HUES48 (cell line): ENCODE results near the gene C2CD3.

Experiments used
- H3K27ac ChIP-seq: one replicate; pipeline ENCODE4 v1.7.0; 2013; ENCODE audit warnings: low read depth, low read length, inconsistent platforms
- H3K27me3 ChIP-seq: 2 replicates; pipeline ENCODE4 v1.6.1; 2013; ENCODE audit warnings: mild to moderate bottlenecking, low read length; ENCODE audit not compliant: control insufficient read depth, insufficient read depth
- H3K36me3 ChIP-seq: 2 replicates; pipeline ENCODE4 v1.6.1; 2013; ENCODE audit warnings: low read length; ENCODE audit not compliant: control insufficient read depth, insufficient read depth
- H3K4me1 ChIP-seq: 2 replicates; pipeline ENCODE4 v1.6.1; 2013; ENCODE audit warnings: mild to moderate bottlenecking, low read length; ENCODE audit not compliant: control insufficient read depth, insufficient read depth
- H3K4me3 ChIP-seq: 2 replicates; pipeline ENCODE4 v1.5.1; 2013; ENCODE audit warnings: mild to moderate bottlenecking, low read depth, low read length
- H3K9ac ChIP-seq: 2 replicates; pipeline ENCODE4 v1.6.1; 2013; ENCODE audit warnings: mild to moderate bottlenecking, low read depth, low read length, moderate library complexity
- H3K9me3 ChIP-seq: 2 replicates; pipeline ENCODE4 v1.6.1; 2013; ENCODE audit warnings: low read length; ENCODE audit not compliant: control insufficient read depth, insufficient read depth

The C2CD3 gene, protein sequence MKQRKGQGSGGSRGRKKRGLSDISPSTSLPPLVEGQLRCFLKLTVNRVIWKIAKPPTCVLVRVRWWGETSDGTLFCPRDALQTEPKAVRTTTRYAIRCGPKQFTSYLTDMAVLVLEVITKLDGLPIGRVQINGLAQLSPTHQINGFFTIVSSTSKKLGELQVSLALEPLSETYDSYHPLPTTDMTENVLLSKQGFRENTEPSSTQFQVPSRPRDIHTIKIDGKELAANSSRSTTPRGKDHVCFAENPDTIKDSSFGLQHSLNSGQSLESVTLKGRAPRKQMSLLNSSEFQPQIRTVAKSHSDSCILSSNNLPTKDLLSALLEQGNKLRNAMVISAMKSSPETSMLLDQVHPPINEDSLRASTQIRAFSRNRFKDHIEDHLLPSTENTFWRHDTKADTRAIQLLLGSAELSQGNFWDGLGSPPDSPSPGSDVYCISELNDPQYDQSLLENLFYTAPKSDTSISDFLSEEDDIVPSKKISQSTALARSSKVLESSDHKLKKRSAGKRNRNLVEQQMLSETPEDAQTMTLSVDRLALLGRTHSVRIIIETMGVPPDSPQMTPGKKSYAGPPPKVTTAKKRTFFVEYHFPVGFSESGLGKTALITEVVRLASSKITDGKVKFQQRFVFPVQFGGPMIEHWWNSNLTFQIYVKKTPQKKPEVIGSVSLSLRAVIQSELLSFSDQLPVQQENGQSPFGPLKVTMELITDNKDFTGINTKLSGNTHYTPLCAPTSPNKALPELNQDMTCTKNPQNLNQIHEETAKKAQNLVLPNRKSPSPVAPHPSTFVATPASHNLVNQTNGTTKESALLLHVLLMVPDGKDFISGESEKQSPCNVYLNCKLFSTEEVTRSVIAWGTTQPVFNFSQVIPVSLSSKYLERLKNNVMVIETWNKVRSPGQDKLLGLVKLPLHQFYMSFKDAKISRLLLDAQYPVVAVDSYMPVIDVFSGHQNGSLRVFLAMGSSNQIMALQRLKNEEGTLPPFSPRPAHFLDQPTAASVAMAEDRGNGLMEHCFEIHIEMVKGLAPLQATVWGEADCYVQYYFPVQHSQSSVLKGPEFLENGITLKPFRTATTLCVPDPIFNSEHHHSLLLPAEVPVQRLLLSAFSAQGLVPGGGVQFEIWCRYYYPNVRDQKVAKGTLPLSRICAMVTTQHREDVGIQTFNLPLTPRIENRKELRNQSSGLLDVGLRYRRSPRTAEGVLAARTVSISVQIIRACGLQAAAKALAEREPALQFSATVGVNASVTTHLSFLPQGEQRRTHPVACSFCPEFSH (N-terminal part only)

DNA sequence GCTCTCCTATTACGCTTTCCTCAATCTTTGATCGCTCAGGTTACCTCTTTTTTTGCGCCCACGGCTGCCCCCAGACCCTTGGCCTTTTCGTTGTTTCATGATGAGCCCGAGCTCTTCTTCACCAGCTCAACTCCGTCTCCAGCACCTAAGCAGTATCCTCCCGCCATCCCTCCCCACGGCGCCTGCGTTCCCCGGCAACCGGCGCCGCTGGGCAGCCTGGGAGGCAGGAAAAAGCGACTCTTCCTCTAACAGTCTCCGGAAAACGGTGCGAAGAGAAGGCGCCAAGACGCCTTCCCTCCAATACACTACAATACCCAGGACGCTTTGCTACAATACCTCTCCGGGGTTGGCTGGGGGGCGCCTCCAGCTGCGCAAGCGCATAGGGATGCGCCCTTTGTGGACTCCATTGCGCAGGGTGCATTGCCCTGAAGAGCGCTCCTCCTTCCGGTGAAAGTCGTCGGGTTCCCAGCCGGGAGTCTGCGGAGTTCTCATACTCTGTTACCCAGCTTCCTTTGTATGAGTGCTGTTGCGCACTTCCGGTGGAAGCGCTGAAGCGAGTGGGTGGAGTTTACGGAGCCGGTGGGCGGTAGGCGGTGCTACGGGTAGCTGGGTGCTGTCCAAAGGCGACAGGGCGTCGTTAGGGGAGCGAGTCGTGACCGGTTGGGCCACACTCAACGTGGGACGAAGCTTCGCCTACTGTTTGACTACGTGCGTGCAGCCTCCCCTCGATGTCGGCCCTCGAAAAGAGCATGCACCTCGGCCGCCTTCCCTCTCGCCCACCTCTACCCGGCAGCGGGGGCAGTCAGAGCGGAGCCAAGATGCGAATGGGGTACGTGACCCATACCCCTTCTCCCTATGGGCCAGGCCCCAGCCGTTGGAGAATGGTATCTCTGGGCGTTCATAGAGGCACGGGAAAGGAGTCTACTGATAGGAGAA lies at the start of gene C2CD3, which contains the start of gene PPME1:
TSS of gene C2CD3 (minus strand) at position 309 of the 936 bp plus-strand sequence. CDS start at position 99, 210 bp downstream.
TSS of gene PPME1 (plus strand) at position 596 of the 936 bp plus-strand sequence. CDS start at position 729, 133 bp downstream.
- H3K27ac ChIP-seq, result peak within 1 kb of the TSS; percentile 81
- H3K36me3 ChIP-seq, result peaks cover 25% of the 10 kb centered on the region
- H3K4me1 ChIP-seq, result peaks cover 15% of the 10 kb centered on the region
- H3K9me3 ChIP-seq, result no peaks in the 10 kb centered on the region
- peak within 1 kb of the TSS; percentile 93 for H3K4me3 ChIP-seq
- H3K9ac ChIP-seq, result peak within 1 kb of the TSS; percentile 78; the same call in 1 of the 2 replicates
- no peaks in the 10 kb centered on the region for H3K27me3 ChIP-seq

DNA sequence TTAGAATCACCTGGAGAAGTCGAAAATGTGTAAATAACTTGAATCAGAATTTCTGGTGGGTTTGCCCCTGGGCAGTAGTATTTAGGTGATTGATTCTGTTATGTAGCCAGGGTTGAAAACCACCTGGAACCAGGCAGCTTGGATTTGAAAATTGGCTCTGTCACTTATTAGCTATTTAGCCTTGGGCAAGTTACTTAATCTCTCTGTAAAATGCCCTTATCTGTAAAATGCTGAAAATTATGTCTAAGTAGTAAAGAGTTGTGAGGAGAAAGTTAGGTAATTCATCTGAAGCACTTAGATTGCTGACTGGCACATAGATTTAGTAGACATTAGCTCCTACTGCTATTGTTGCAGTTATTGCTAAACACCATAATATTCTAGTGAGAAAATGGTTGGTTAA lies 49.6 kb upstream of the C2CD3 start:
- H3K27ac ChIP-seq, result no peak overlapping the region
- no peaks in the 10 kb centered on the region; the same call in 1 of the 2 replicates for H3K4me1 ChIP-seq
- H3K4me3 ChIP-seq, result no peak overlapping the region
- H3K9ac ChIP-seq, result no peak overlapping the region
- H3K27me3 ChIP-seq, result no peaks in the 10 kb centered on the region
- 0 out of 2 replicates have a peak, but pooled peaks cover 2% of the 10 kb centered on the region for H3K36me3 ChIP-seq
- H3K9me3 ChIP-seq, result no peaks in the 10 kb centered on the region

DNA sequence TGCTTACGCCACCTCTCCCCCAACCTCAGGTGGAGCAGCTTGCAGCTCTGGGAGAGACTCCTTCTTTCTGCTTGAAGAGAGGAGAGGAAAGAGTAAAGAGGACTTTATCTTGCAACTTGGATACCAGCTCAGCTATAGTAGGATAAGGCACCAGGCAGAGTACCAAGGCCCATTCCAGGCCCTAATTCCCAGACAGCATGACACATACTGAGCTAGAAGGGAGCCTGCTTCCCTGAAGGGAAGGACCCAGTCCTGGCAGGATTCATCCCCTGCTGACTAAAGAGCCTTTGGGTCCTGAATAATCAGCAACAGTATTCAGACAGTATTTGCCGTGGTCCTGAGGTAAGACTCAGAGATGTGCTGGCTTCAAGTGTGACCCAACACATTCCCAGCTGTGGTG lies 41.7 kb upstream of the C2CD3 start:
- Histone ChIP-seq H3K27ac (no peak overlapping the region), H3K4me3 (no peak overlapping the region), H3K9ac (no peak overlapping the region), H3K9me3 (no peaks in the 10 kb centered on the region), H3K4me1 (no peaks in the 10 kb centered on the region), H3K27me3 (no peaks in the 10 kb centered on the region), H3K36me3 (peaks cover 22% of the 10 kb centered on the region)

DNA sequence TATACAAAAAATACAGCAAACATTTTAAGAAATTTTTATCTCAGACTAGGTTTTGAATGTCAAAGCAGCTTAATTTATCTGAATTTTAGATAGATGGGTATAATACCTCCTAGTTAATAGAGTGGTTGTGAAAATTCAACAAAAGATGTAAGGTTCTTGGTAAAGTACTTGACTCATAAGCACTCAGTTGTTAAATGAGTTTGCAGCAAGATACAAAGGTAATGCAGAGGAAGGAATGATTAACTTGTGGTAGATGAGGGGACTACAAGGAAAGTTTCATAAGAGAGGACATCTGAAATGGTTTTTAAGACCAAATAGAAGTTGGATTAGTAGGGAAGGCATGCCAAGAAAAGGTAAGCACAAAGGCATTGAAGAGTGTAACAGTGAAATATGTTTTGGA lies 37.7 kb upstream of the C2CD3 start:
- Histone ChIP-seq H3K27ac (no peak overlapping the region), H3K9ac (no peak overlapping the region), H3K27me3 (no peaks in the 10 kb centered on the region), H3K4me1 (no peaks in the 10 kb centered on the region), H3K36me3 (peaks cover 51% of the 10 kb centered on the region), H3K9me3 (no peaks in the 10 kb centered on the region), H3K4me3 (no peak overlapping the region)

DNA sequence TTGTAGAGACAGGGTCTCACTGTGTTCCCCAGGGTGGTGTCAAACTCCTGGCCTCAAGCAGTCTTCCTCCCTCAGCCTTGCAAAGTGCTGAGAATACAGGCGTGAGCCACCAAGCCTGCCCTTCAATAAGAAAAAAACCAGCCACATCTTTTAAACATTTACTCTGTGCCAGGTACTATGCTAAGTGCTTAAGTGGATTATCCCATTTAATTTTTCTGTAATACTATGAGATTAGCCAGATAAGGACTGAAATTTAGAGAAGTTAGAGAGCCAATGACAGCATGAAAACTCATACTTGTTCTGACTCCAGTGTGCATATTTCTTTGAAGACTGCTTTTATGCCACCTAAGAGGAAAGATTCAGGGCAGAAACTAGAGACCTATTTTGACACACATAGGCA lies 35.9 kb upstream of the C2CD3 start:
- peaks cover 51% of the 10 kb centered on the region for H3K36me3 ChIP-seq
- no peaks in the 10 kb centered on the region for H3K27me3 ChIP-seq
- no peaks in the 10 kb centered on the region for H3K9me3 ChIP-seq
- H3K4me3 ChIP-seq, result no peak overlapping the region
- no peaks in the 10 kb centered on the region for H3K4me1 ChIP-seq
- H3K9ac ChIP-seq, result no peak overlapping the region
- no peak overlapping the region for H3K27ac ChIP-seq

DNA sequence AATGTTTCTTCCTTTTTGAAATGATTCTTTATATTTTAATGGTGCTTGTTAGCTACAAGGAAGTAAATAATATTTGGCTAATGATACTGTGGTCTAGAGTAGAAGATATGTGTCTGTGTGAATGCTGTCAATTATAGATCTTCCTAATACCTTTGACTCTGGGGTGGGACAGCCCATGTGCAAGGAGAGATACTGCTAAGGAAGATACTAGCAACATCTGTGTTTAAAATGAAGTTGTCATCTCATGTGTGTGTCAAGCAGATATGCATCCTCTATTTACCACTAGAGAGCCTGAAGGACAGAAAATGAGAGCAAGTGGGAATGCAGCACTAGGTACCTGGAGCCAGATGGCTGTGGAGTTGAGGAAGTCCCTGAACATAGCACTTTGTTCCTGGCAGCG lies 34.4 kb upstream of the C2CD3 start:
- Histone ChIP-seq H3K4me3 (no peak overlapping the region), H3K27ac (no peak overlapping the region), H3K4me1 (no peaks in the 10 kb centered on the region), H3K36me3 (peaks cover 43% of the 10 kb centered on the region), H3K27me3 (no peaks in the 10 kb centered on the region), H3K9ac (no peak overlapping the region), H3K9me3 (no peaks in the 10 kb centered on the region)

DNA sequence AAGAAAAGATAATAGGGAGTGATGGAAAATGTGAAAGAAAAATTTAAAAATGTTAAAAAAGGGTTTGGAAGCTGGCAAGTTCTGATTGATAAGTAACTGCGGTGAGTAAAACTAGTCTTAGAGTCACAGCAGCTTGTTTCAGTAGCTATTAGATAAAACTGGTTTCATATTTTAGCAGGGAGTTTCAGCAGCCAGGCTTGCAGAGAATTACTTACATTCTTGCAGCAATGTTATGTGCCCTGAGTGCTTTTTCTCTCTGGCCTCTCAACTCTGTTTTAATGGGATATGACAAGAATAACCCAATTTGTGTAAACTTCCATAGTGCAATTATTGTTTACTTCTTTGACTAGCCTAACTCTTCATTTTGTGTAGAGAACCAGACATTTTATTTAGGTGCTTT lies 33.9 kb upstream of the C2CD3 start:
- H3K36me3 ChIP-seq, result peaks cover 40% of the 10 kb centered on the region

DNA sequence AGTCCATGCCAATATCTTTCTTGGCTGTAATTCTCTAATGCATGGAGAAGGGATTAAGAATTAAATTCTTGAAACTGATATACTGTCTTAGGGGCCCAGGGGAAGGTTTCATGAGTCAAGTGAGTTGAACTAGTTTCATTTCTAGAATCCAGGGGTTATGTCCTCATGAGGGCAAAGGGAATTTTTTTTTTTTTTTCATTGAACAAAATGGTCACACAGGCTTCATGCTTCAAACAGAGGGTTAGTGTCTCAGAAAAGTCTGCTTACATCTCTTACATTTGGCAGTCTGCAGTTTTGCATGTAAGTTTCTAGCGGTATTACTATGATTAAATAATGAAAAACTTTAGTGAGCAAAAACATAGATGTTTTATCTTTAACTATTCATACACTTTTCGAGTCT lies 33.2 kb upstream of the C2CD3 start:
- Histone ChIP-seq H3K27ac (no peak overlapping the region), H3K4me3 (no peak overlapping the region), H3K9me3 (no peaks in the 10 kb centered on the region), H3K27me3 (no peaks in the 10 kb centered on the region), H3K4me1 (no peaks in the 10 kb centered on the region), H3K36me3 (peaks cover 33% of the 10 kb centered on the region), H3K9ac (no peak overlapping the region)

More for the DNA sequence above, 33.9 kb upstream of the C2CD3 start:
- H3K27ac ChIP-seq, result no peak overlapping the region
- no peaks in the 10 kb centered on the region for H3K4me1 ChIP-seq
- no peak overlapping the region for H3K4me3 ChIP-seq
- H3K27me3 ChIP-seq, result no peaks in the 10 kb centered on the region
- H3K9me3 ChIP-seq, result no peaks in the 10 kb centered on the region
- H3K9ac ChIP-seq, result no peak overlapping the region

DNA sequence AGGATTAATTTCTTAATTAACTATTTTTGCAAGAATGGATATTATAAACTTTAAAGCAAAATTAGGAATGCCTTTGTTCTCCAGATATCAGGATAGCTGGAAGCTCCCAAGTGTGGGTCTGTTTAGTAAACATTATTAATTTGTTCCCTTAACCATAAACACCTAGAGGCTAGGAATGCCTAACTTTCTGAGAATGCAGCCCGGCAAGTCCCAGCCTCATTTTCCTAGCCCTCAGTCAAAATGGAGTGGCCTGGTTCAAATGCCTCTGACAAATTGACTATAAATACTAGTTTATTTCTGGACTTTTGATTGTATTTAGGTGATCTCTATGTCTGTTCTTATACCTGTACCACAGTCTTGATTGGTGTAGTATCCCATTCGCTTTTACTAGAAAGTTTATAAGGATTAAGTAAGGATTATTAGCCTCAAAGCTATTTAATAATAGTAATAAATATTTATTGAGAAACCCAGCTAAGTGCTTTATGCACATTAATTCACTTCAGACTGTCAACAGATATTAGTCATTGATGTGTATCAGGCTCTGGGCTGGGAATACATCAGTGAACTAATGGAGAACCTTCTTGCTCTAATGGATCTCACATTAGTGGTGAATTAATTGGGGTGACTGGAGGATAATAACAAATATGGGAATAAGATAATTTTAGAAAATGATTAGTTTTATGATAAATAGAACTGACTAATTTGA lies 26.1 kb upstream of the C2CD3 start:
- H3K27ac ChIP-seq, result no peak overlapping the region
- no peaks in the 10 kb centered on the region for H3K36me3 ChIP-seq
- H3K4me3 ChIP-seq, result no peak overlapping the region
- H3K9ac ChIP-seq, result no peak overlapping the region
- H3K27me3 ChIP-seq, result no peaks in the 10 kb centered on the region
- H3K4me1 ChIP-seq, result no peaks in the 10 kb centered on the region
- H3K9me3 ChIP-seq, result no peaks in the 10 kb centered on the region
